Lung (tissue), 12 donors: ENCODE measurements around the gene CDK14. TPM values are rescaled to one million over a fixed set of nuclear protein-coding genes. Genes with fewer than 3 reads are reported as not detected.

Source experiments
- ATAC-seq: fragments of 200-7000 bp; cut with Tn5 transposase; one replicate; pipeline ENCODE4 v1.9.1; 2020; ENCODE audit warnings: moderate number of reproducible peaks; ENCODE audit not compliant: insufficient read depth, low FRiP score
- DNase-seq, 3 donors: peaks; one replicate each; pipeline ENCODE4 v3.0.0-alpha.2; 2013 to 2017
- H3K27ac ChIP-seq, 2 donors: one replicate each; pipeline ENCODE4 v1.5.1; 2013; ENCODE audit warnings: mild to moderate bottlenecking in 2 of 2, moderate library complexity in 2 of 2, control low read depth in 1 of 2, inconsistent platforms in 1 of 2, low read depth in 1 of 2, low read length in 1 of 2
- H3K27me3 ChIP-seq, 3 donors: one replicate each; pipeline ENCODE4 v1.5.1; 2013; ENCODE audit warnings: low read length in 2 of 3; ENCODE audit not compliant: control insufficient read depth in 3 of 3, insufficient read depth in 3 of 3
- H3K36me3 ChIP-seq, 4 donors: one replicate each; pipeline ENCODE4 v1.5.1; 2013; ENCODE audit warnings: low read length in 4 of 4, mild to moderate bottlenecking in 1 of 4, moderate library complexity in 1 of 4; ENCODE audit not compliant: control insufficient read depth in 4 of 4, insufficient read depth in 4 of 4
- H3K4me1 ChIP-seq, 5 donors: one replicate each; pipeline ENCODE4 v1.5.1; 2013; ENCODE audit warnings: low read length in 5 of 5, mild to moderate bottlenecking in 2 of 5, moderate library complexity in 1 of 5; ENCODE audit not compliant: control insufficient read depth in 5 of 5, insufficient read depth in 5 of 5
- H3K4me3 ChIP-seq: one replicate; pipeline ENCODE4 v1.5.1; 2013; ENCODE audit warnings: mild to moderate bottlenecking, control low read depth, moderate library complexity
- H3K9ac ChIP-seq, 2 donors: one replicate each; pipeline ENCODE4 v1.5.1; 2013; ENCODE audit warnings: low read length in 2 of 2, control low read depth in 1 of 2; ENCODE audit not compliant: insufficient read depth in 1 of 2
- H3K9me3 ChIP-seq, 4 donors: one replicate each; pipeline ENCODE4 v1.5.1; 2013; ENCODE audit warnings: low read length in 3 of 4, mild to moderate bottlenecking in 1 of 4, moderate library complexity in 1 of 4; ENCODE audit not compliant: control insufficient read depth in 4 of 4, insufficient read depth in 3 of 4
- WGBS, 2 donors: extraction: QIAGEN DNeasy Blood & Tissue Kit; methylation state at CpG; one replicate each; pipeline ENCODE4 v1.1.7; 2013; 5-methylcytosine and 5-hydroxymethylcytosine counted together
- polyA plus RNA-seq, 2 donors: library from polyadenylated mRNA; stranded (reverse); fragments of 200-250 nt; gene quantifications; one replicate each; pipeline ENCODE4 v1.2.1, GENCODE V29; 2013
- total RNA-seq, 2 donors: library from RNA; depleted of rRNA in 1 of 2; stranded (reverse); fragments of >200 nt in 1 of 2; gene quantifications; one replicate each; pipeline ENCODE4 v1.2.1, GENCODE V29; 2014 to 2021
- TF ChIP-seq, protein P1 (sequence below): IDR thresholded peaks from 2 replicates; pipeline ENCODE4 v1.5.1; 2012; ENCODE audit warnings: mild to moderate bottlenecking; ENCODE audit errors: control extremely low read depth, extremely low read depth
- donor health status: control.
- donor health status: control.
- donor health status: Bipolar disorder and iron deficiency.
- donor health status: healthy.
- donor health status: DM: yes; HTN: yes; CAD: no.

Gene CDK14
- total and polyA plus RNA-seq, 4 donors, result 4.3 to 117 (median 18.9) TPM

DNA sequence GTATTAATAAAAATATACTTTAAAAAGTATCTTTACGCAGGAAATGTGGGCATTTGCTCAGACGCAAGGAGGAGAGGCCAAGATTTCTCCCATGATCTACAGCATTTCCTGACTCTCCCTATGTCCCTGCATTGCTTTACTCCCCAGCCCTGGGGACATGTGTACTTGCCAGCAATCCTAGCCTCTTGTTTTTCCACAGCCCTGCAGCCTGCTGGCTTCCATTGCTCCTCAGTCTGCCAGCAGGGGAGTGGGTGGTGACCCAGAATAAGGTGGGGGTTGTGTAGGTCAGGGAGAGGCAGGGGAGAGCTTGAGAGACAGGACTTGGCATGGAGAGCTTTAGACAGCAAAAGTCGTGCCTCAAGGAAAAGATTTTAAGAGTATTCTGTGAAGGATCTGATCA, 307.7 kb downstream of the CDK14 start:
- DNase-seq (no peak), ATAC-seq (no peak)
- Histone ChIP-seq H3K36me3 (peaks cover 0 to 2% (median 0%) of the 10 kb centered on the region in 4 donors), H3K9ac (no peak overlapping the region), H3K27ac (no peak overlapping the region), H3K4me3 (no peak overlapping the region), H3K27me3 (no peaks in the 10 kb centered on the region), H3K9me3 (no peaks in the 10 kb centered on the region), H3K4me1 (no peaks in the 10 kb centered on the region)
- 86 to 90% methylated on average over 3 of the region's 3 CpGs for WGBS, 2 donors
- TF ChIP-seq, protein P1, sequence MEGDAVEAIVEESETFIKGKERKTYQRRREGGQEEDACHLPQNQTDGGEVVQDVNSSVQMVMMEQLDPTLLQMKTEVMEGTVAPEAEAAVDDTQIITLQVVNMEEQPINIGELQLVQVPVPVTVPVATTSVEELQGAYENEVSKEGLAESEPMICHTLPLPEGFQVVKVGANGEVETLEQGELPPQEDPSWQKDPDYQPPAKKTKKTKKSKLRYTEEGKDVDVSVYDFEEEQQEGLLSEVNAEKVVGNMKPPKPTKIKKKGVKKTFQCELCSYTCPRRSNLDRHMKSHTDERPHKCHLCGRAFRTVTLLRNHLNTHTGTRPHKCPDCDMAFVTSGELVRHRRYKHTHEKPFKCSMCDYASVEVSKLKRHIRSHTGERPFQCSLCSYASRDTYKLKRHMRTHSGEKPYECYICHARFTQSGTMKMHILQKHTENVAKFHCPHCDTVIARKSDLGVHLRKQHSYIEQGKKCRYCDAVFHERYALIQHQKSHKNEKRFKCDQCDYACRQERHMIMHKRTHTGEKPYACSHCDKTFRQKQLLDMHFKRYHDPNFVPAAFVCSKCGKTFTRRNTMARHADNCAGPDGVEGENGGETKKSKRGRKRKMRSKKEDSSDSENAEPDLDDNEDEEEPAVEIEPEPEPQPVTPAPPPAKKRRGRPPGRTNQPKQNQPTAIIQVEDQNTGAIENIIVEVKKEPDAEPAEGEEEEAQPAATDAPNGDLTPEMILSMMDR, result no peak

DNA sequence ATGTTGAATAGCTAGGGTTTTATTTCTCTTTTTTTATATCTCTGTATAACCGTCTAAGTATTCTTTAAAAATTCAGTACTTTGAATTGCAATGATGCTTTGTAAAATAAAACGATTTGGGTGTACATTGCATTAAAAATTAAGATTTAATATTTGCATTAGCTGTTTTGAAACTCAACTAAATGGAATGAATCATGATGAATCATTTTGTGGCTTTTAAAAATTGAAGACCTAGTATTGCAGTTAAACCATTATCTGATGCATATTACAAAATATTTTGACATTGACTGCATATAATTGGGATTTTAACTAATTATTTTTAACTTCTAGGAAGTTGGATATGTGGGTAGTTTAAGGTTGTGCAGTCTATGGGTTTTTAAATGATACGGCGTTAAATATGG, 314.0 kb downstream of the CDK14 start:
- ATAC-seq (no peak), DNase-seq (no peak)
- TF ChIP-seq, protein P1, result no peak
- no peak overlapping the region for H3K9ac ChIP-seq
- no peak overlapping the region for H3K4me3 ChIP-seq
- H3K36me3 ChIP-seq, result peaks cover 0 to 2% (median 0%) of the 10 kb centered on the region in 4 donors
- no peak overlapping the region for H3K27ac ChIP-seq
- no peaks in the 10 kb centered on the region for H3K4me1 ChIP-seq
- WGBS, 2 donors, result 94% methylated on average over 4 of the region's 4 CpGs
- H3K9me3 ChIP-seq, result no peaks in the 10 kb centered on the region
- no peaks in the 10 kb centered on the region for H3K27me3 ChIP-seq

DNA sequence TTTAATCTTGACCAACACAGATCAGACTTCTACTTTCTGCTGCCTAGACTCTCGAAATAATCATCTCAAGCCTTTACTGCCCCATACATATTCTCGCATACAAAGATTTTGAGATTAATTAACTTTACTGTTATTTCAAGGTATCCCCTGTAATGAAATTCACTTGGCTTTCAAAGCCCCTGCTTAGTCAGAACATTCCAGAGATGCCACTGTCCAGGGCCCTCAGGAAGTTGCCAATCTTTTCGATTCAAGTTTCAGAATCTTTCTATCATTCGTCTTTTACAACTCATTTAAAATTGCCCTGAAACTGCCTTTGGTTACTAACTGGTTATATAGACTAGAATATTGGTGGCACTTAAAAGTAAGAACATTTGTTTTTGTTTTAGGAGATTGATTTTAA, 320.2 kb downstream of the CDK14 start:
- H3K27ac ChIP-seq, result no peak overlapping the region
- ATAC-seq (no peak), DNase-seq (no peak)
- H3K36me3 ChIP-seq, result no peaks in the 10 kb centered on the region
- 72 to 79% methylated on average over 4 of the region's 4 CpGs for whole genome bisulfite sequencing, 2 donors
- no peak overlapping the region for H3K9ac ChIP-seq
- no peaks in the 10 kb centered on the region for H3K27me3 ChIP-seq
- no peak overlapping the region for H3K4me3 ChIP-seq
- no peaks in the 10 kb centered on the region for H3K4me1 ChIP-seq
- H3K9me3 ChIP-seq, result no peaks in the 10 kb centered on the region
- TF ChIP-seq, protein P1, result no peak

DNA sequence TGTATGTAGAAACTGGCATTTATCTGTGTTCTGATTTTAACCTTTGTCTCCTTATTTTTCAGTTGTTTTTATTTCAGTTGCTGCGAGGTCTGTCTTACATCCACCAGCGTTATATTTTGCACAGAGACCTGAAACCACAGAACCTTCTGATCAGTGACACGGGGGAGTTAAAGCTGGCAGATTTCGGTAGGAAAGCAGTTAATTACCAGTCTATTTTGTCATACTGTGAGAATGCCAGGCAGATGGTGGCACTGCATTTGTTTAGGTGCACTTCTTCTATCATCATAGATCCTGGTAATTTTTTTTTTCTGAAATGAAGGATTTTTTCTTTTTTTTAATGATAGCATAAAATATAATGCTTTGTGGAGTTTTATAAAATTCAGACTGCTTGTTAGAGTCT, 321.4 kb downstream of the CDK14 start:
- DNase-seq, result no peak
- Histone ChIP-seq H3K4me1 (no peaks in the 10 kb centered on the region), H3K27ac (no peak overlapping the region), H3K36me3 (no peaks in the 10 kb centered on the region), H3K4me3 (no peak overlapping the region), H3K27me3 (no peaks in the 10 kb centered on the region), H3K9me3 (no peaks in the 10 kb centered on the region), H3K9ac (no peak overlapping the region)
- TF ChIP-seq, protein P1, result no peak
- 96 to 98% methylated on average over 4 of the region's 4 CpGs for WGBS, 2 donors
- ATAC-seq, result no peak
